IPS-18a (cell line): ENCODE measurements around the gene LZTR1.

Experiments
- H3K27ac ChIP-seq: one replicate; pipeline ENCODE4 v1.5.1; 2013; ENCODE audit warnings: low read length
- H3K27me3 ChIP-seq: one replicate; pipeline ENCODE4 v1.6.1; 2013; ENCODE audit warnings: mild to moderate bottlenecking, low read length; ENCODE audit not compliant: control insufficient read depth, insufficient read depth
- H3K36me3 ChIP-seq: one replicate; pipeline ENCODE4 v1.6.1; 2013; ENCODE audit warnings: low read depth, low read length; ENCODE audit not compliant: control insufficient read depth
- H3K4me1 ChIP-seq: one replicate; pipeline ENCODE4 v1.6.1; 2013; ENCODE audit warnings: low read depth, low read length; ENCODE audit not compliant: control insufficient read depth
- H3K4me3 ChIP-seq: one replicate; pipeline ENCODE4 v1.5.1; 2013; ENCODE audit warnings: low read length
- H3K9ac ChIP-seq: one replicate; pipeline ENCODE4 v1.6.1; 2013; ENCODE audit warnings: mild to moderate bottlenecking, low read length, moderate library complexity
- H3K9me3 ChIP-seq: one replicate; pipeline ENCODE4 v1.6.1; 2013; ENCODE audit warnings: low read depth, low read length; ENCODE audit not compliant: control insufficient read depth

Gene LZTR1

DNA sequence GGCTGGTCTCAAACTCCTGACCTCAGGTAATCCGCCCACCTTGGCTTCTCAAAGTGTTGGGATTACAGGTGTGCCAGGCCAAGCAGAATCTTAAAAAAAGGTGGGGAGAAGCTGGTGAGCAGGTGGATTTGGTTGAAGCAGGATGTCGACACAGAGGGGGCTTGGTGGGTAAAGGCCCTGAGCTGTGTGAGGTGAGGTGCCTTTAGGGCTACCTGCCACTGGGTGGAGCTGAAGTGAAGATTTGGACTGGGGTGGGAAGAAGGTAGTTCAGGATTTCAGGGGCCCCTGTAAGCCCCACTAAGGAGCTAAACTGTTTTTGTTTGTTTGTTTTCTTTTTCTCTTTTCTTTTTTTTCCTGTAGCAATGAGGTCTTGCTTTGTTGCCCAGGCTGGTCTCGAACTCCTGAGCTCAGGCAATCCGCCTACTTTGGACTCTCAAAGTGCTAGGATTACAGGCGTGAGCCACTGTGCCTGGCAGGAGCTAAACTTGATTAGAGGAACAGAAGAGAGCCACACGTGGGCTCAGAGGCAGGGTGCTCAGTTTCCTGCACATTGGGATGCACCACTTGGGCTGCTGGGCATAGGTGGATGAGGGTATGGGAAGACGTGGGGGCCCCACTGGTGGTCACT lies 38.8 kb downstream of the LZTR1 start:
- H3K4me3 ChIP-seq, result no peak overlapping the region
- no peak overlapping the region for H3K9ac ChIP-seq
- H3K27me3 ChIP-seq, result no peaks in the 10 kb centered on the region
- no peaks in the 10 kb centered on the region for H3K4me1 ChIP-seq
- no peaks in the 10 kb centered on the region for H3K36me3 ChIP-seq
- H3K27ac ChIP-seq, result no peak overlapping the region
- no peaks in the 10 kb centered on the region for H3K9me3 ChIP-seq

DNA sequence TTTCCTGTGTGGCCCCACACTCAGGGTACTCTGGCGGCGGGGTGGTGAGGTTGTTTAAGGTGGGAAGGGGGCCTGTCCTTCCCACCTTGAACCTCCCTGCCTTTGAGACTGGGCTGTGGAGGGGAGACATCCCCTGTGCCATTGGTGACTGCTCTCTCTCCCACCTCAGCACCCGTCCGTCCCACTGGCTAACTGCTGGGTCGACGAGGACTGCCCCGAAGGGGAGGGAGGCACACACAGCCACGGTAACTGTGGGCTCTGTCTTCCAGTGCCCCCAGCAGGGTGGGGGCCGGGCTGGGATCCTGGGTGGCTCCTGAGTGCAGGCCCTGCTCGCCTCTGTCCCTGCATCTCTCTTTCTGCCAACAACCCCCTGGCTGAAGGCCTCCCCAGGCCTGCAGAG lies 40.4 kb downstream of the LZTR1 start:
- Histone ChIP-seq H3K9me3 (no peaks in the 10 kb centered on the region), H3K4me3 (no peak overlapping the region), H3K27ac (no peak overlapping the region), H3K27me3 (no peaks in the 10 kb centered on the region), H3K4me1 (no peaks in the 10 kb centered on the region), H3K36me3 (no peaks in the 10 kb centered on the region), H3K9ac (no peak overlapping the region)

DNA sequence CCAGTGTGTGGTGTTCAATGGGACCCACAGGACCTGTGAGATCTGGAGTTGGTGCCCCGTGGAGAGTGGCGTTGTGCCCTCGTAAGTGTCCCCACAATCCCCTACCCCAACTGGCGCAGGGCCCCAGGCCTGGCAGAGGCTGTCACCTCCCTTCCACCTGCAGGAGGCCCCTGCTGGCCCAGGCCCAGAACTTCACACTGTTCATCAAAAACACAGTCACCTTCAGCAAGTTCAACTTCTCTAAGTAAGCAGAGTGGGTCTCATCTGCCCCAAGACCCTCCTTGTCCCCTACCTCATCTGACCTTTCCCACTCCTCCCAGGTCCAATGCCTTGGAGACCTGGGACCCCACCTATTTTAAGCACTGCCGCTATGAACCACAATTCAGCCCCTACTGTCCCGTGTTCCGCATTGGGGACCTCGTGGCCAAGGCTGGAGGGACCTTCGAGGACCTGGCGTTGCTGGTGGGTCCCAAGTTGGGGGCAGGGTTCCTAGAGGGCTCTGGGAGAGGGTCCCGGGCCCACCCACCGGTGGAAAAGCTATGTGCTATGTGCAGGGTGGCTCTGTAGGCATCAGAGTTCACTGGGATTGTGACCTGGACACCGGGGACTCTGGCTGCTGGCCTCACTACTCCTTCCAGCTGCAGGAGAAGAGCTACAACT lies 41.0 kb downstream of the LZTR1 start:
- H3K27me3 ChIP-seq, result no peaks in the 10 kb centered on the region
- no peaks in the 10 kb centered on the region for H3K4me1 ChIP-seq
- H3K36me3 ChIP-seq, result no peaks in the 10 kb centered on the region
- H3K9me3 ChIP-seq, result no peaks in the 10 kb centered on the region
- H3K9ac ChIP-seq, result no peak overlapping the region
- no peak overlapping the region for H3K4me3 ChIP-seq
- no peak overlapping the region for H3K27ac ChIP-seq

DNA sequence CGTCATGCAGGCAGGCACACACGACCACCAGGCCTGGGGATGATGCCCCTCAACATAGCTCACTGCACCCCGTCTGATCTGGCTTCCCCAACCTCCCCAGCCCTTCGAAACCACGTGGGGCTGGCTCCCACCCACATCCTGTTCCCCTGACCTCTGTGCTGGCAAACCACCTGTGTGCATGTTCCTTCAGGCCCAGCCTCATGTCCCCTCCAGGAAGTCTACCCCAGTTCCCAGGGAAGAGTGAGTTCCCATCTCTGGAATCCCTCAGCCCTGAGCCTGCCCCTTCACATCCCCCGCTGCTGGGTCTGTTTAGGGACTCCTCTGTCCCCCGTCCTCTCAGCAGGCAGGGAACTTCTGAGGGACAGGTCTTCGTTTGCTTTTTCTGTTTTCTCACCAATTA lies 43.2 kb downstream of the LZTR1 start:
- Histone ChIP-seq H3K36me3 (no peaks in the 10 kb centered on the region), H3K4me3 (no peak overlapping the region), H3K9ac (no peak overlapping the region), H3K27me3 (peaks cover 1% of the 10 kb centered on the region), H3K27ac (no peak overlapping the region), H3K4me1 (no peaks in the 10 kb centered on the region), H3K9me3 (no peaks in the 10 kb centered on the region)

DNA sequence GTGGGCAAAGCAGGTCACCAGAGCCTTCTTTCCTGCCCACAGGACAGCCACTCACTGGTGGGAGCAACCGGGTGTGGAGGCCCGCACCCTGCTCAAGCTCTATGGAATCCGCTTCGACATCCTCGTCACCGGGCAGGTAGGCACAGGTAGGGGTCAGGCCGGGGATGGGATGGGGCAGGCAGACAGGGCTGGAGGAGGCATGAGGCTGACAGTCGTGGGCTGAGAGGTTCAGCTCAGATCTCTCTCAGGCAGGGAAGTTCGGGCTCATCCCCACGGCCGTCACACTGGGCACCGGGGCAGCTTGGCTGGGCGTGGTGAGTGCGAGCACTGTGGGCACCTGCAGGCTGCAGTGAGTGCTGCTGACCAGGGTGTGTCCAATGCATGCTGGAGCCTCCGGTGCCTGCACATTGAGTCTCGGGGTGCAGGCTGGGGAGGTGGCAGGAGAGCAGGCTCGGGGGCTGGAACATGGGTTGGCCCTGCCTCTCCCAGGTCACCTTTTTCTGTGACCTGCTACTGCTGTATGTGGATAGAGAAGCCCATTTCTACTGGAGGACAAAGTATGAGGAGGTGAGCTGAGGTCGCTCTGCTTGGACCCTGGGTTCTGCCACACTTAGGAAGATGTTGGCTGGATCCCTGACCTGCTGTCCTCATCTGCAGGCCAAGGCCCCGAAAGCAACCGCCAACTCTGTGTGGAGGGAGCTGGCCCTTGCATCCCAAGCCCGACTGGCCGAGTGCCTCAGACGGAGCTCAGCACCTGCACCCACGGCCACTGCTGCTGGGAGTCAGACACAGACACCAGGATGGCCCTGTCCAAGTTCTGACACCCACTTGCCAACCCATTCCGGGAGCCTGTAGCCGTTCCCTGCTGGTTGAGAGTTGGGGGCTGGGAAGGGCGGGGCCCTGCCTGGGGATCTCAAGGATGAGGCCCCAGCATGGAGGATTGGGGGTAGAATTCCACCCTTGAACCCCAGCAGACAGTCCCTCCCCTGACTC lies 44.0 kb downstream of the LZTR1 start:
- H3K9ac ChIP-seq, result no peak overlapping the region
- H3K4me1 ChIP-seq, result no peaks in the 10 kb centered on the region
- no peaks in the 10 kb centered on the region for H3K36me3 ChIP-seq
- peaks cover 9% of the 10 kb centered on the region for H3K27me3 ChIP-seq
- H3K27ac ChIP-seq, result no peak overlapping the region
- no peak overlapping the region for H3K4me3 ChIP-seq
- no peaks in the 10 kb centered on the region for H3K9me3 ChIP-seq

DNA sequence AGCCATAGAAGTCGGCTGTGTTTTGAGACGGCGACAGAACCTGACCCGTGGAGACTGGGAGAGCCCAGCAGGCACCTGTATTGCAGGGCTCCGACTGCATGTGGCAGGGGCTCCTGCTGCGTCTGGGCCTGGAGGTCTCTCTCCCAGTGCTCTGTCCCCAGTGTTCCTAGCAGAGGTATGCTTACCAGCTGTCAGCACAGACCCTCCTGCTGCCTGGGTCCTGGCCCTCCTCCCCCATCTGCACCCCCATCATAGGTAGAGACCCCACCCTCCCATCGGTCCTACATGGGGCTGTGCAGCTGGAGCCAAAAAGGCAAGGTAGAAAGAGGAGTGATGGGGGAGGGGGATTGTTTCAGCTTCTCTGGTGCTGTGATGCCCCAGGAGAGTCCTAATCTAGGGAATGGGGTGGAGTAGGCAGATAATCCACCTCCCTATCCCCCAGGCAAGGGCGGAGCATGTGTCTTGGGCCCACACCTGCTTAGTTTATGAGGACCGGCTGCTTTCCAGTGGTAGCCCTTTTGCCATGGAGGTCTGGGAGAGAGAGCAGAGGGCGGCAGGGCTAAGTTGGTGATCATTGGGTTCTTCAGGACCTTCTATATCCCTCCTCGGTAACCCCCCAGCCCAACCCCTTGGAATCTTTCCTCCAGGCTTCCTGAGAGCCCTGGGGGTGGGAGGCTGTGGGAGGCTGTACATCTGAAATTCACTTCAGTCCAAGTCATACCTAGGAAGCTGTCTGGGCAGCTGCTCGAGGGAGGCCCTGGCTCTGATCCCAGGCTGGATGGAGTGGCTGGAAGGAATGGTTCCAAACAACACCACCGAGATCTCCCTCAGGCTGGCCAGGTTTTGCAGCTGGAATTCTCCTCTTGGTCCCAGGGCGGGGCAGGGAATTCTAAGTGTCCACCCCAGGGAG lies 44.9 kb downstream of the LZTR1 start:
- Histone ChIP-seq H3K4me3 (no peak overlapping the region), H3K4me1 (no peaks in the 10 kb centered on the region), H3K27ac (no peak overlapping the region), H3K9ac (no peak overlapping the region), H3K36me3 (no peaks in the 10 kb centered on the region), H3K9me3 (no peaks in the 10 kb centered on the region), H3K27me3 (peaks cover 19% of the 10 kb centered on the region)

DNA sequence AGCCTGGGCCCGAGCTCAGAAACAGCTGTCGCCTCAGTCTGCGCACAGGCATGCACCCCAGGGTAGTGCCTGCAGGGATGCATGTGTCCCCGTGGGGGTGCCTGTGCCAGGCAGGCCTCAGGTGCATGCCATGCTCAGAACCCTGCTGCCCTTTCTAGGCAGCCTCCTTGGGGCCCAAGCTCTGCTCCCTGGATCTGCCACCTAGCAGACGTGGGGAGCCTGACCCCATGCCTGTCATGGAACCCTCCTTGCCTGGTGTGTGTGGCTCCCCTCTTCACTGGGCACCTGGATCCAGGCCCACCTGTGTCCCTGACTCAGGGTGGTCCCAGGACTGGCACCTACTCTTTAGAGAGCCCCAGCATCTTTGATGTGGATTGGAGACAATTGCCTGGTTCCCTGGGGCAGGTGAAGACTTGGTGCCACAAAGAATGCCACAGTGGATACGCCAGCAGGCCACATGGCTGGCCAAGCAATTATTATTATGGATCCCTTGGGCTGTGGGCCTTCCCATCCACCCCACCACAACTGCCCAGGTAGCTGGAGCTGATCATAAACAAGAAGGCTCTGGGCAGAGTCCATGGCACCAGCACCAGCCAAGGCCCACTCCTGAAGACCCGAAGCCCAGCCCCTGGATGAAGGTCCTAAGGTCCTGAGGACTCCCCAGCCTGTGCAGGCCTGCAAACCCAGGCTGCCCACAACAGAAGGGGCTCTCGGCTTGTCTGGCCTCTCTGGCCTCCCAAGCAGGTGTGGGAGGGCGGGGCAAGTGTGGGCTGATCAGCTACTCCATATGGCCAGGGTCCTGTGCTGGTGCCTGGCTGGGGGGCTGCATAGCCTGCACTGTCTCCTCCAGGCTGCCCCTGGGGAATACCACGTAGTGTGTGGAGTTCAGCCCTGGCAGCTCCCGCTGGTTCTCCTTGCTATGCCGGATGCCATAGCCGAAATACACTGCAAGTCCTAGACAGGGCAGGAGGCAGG lies 46.5 kb downstream of the LZTR1 start:
- no peaks in the 10 kb centered on the region for H3K9me3 ChIP-seq
- no peak overlapping the region for H3K4me3 ChIP-seq
- no peaks in the 10 kb centered on the region for H3K4me1 ChIP-seq
- no peak overlapping the region for H3K9ac ChIP-seq
- H3K36me3 ChIP-seq, result no peaks in the 10 kb centered on the region
- H3K27ac ChIP-seq, result no peak overlapping the region
- H3K27me3 ChIP-seq, result peaks cover 34% of the 10 kb centered on the region

DNA sequence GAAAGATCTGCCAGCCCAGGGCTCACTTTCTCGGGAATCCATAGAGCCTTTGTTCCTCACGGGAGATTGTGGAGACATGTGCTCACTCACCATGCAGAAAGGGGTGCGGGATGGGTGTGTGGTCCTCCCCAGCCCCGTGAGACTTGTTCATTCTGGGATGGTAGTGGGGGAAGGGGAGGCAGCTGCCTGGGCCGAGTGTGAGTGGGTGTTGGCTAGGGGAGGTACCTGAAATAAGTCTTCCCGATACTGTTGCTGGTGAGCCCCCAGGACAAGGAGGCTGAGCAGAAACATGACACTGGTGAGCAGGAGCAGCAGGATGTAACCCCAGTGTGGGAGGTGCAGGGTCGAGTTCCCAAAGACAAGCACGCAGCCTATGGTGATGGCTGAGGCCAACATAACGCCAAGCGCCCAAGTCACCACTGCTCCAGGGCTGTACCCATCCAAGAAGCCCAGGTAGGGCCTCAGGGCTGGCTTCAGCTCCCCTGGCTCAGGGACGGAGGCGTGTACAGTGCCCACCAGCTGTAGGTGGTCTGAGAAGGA lies 47.5 kb downstream of the LZTR1 start:
- Histone ChIP-seq H3K36me3 (no peaks in the 10 kb centered on the region), H3K4me3 (no peak overlapping the region), H3K9me3 (no peaks in the 10 kb centered on the region), H3K27ac (no peak overlapping the region), H3K27me3 (peaks cover 39% of the 10 kb centered on the region), H3K4me1 (no peaks in the 10 kb centered on the region), H3K9ac (no peak overlapping the region)

DNA sequence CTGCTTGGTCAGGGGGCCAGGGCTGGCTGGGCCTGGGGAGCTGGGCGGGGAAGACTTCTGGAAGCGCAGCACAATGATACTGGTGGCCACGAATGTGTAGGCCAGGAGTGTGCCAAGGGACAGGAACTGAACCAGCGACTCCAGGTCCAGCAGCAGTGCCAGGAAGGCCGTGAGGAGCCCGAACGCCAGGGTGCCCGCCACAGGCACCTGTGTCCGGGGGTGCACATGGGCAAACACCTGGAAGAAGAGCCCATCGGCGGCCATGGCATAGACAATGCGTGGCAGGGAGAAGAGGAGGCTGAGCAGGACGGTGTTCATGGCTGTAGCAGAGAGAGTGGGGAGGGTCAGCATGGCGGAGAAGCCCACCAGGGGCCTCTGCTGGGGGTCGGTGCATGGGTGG lies 47.9 kb downstream of the LZTR1 start:
- no peak overlapping the region for H3K27ac ChIP-seq
- no peaks in the 10 kb centered on the region for H3K9me3 ChIP-seq
- no peak overlapping the region for H3K9ac ChIP-seq
- no peaks in the 10 kb centered on the region for H3K4me1 ChIP-seq
- peaks cover 39% of the 10 kb centered on the region for H3K27me3 ChIP-seq
- H3K36me3 ChIP-seq, result no peaks in the 10 kb centered on the region
- H3K4me3 ChIP-seq, result no peak overlapping the region
